Measurements from ENCODE around the gene PPP2R1A. TPM values are rescaled to one million over a fixed set of nuclear protein-coding genes. Genes with fewer than 3 reads are reported as not detected.
"Not testable (repeated sequence)": the region's sequence is repeated elsewhere in the genome, so short reads cannot be mapped to it uniquely, and the experiment has no call there.

The PPP2R1A gene
- total RNA-seq, 4 donors from 2014 or later = 179 to 315 (median 227) TPM

DNA sequence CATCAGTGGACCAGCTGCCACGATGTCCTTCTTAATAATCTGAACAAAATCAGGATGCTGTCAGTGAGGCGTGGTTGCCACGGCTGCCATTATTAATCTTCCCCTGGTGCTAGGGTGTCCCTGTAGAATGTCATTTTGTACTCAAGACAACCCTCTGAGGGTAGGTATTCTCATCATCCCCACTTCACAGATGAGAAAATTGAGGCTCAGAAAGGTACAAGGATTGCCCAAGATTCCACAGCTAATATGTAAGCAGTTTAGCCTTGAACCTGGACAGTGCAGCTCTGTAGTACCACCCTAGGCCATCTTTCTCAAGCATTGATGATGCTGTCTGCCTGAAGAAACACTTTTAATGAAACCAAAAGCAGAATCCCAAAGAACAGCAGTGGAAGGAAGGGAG is 8.1 kb downstream of the PPP2R1A start:
- TF ChIP-seq, protein P1, sequence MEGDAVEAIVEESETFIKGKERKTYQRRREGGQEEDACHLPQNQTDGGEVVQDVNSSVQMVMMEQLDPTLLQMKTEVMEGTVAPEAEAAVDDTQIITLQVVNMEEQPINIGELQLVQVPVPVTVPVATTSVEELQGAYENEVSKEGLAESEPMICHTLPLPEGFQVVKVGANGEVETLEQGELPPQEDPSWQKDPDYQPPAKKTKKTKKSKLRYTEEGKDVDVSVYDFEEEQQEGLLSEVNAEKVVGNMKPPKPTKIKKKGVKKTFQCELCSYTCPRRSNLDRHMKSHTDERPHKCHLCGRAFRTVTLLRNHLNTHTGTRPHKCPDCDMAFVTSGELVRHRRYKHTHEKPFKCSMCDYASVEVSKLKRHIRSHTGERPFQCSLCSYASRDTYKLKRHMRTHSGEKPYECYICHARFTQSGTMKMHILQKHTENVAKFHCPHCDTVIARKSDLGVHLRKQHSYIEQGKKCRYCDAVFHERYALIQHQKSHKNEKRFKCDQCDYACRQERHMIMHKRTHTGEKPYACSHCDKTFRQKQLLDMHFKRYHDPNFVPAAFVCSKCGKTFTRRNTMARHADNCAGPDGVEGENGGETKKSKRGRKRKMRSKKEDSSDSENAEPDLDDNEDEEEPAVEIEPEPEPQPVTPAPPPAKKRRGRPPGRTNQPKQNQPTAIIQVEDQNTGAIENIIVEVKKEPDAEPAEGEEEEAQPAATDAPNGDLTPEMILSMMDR (IDR thresholded peaks at IDR 0.05) = no peak
- TF ChIP-seq POLR2AphosphoS5 (IDR thresholded peaks at IDR 0.05) (no peak), EP300 (IDR thresholded peaks at IDR 0.05; ENCODE audit: low read depth) (no peak), POLR2A (IDR thresholded peaks at IDR 0.05) (no peak)
- peaks cover 0 to 12% (median 0%) of the 10 kb centered on the region in 4 donors for H3K36me3 ChIP-seq
- in situ Hi-C loops (cut with MboI; ENCODE audit: low pct_ligation_motif_present in 1 of 4, low pct_unique_long_range_greater_than_20kb in 1 of 4, low sequenced_read_pairs in 3 of 4) = no loop called here
- no peak overlapping the region for H3K4me3 ChIP-seq
- no peaks in the 10 kb centered on the region for H3K27me3 ChIP-seq
- H3K9me3 ChIP-seq = no peaks in the 10 kb centered on the region
- peaks cover 3 to 25% (median 6%) of the 10 kb centered on the region in 4 donors for H3K4me1 ChIP-seq
- intact Hi-C loops (cut with DNase I; ENCODE audit: low total_unique reads) = no loop called here
- DNase-seq = no peak
- H3K27ac ChIP-seq = no peak overlapping the region
- WGBS, 2 donors (ENCODE audit: low coverage in 1 of 2) = 89% methylated on average over 3 of the region's 3 CpGs; no CpG with 5 or more reads in 1 of the 2 donors

DNA sequence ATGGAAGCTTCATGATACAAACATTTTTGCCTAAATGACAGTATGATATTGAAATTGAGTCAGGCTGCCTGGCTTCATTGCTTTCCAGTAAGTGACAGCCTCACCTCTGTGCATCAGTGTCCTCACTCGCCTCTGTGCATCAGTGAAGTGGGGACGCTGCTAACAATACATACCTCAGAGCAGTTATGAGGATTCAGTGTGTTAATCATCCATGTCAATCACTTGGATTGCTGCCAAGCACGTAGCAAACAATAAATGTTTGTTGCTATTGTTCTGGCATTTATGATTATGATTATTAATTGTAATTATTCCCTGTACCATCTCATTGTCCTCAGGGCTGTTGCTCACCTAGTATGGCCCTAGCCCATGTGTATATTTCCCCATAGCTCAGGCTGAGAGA is 8.8 kb downstream of the PPP2R1A start:
- Histone ChIP-seq H3K27ac (no peak overlapping the region), H3K4me1 (peaks cover 0 to 18% (median 5%) of the 10 kb centered on the region in 4 donors), H3K9me3 (no peaks in the 10 kb centered on the region), H3K36me3 (peaks cover 0 to 12% (median 5%) of the 10 kb centered on the region in 4 donors), H3K27me3 (no peaks in the 10 kb centered on the region), H3K4me3 (no peak overlapping the region)
- in situ Hi-C loops (cut with MboI; ENCODE audit: low pct_ligation_motif_present in 1 of 4, low pct_unique_long_range_greater_than_20kb in 1 of 4, low sequenced_read_pairs in 3 of 4) (no loop called here), intact Hi-C loops (cut with DNase I; ENCODE audit: low total_unique reads) (no loop called here)
- DNase-seq = no peak
- TF ChIP-seq EP300 (IDR thresholded peaks at IDR 0.05; ENCODE audit: low read depth) (no peak), POLR2AphosphoS5 (IDR thresholded peaks at IDR 0.05) (no peak), POLR2A (IDR thresholded peaks at IDR 0.05) (no peak)
- TF ChIP-seq, protein P1 (IDR thresholded peaks at IDR 0.05) = no peak
- WGBS, 2 donors (ENCODE audit: low coverage in 1 of 2) = 42 to 61% methylated on average over 2 to 3 of the region's 3 CpGs

DNA sequence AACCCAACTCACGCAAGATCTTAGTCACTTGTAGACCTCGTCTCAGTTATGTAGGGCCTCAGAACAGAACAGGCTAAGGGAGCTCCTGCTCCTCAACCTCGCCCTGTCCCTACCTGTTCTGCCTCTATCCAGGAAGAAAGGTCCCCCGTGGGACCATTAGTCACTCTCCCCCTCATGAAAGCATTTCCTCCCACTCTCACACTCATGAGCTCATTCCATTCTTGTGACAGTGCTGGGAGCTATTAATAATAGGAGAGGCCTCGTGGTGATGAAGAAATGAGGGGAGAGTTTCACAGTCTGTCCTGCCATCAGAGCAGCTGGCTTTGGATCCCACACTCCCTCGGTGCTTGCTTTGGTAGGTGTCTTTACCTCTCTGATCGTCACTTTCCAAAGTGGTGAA is 10.2 kb downstream of the PPP2R1A start:
- TF ChIP-seq, protein P1 (IDR thresholded peaks at IDR 0.05) = no peak
- TF ChIP-seq EP300 (IDR thresholded peaks at IDR 0.05; ENCODE audit: low read depth) (no peak), POLR2AphosphoS5 (IDR thresholded peaks at IDR 0.05) (peak in 1 of 3 donors; percentile 23)
- no peaks in the 10 kb centered on the region for H3K27me3 ChIP-seq
- no peak for DNase-seq
- intact Hi-C loops (cut with DNase I; ENCODE audit: low total_unique reads) (no loop called here), in situ Hi-C loops (cut with MboI; ENCODE audit: low pct_ligation_motif_present in 1 of 4, low pct_unique_long_range_greater_than_20kb in 1 of 4, low sequenced_read_pairs in 3 of 4) (no loop called here)
- peaks cover 0 to 15% (median 5%) of the 10 kb centered on the region in 4 donors for H3K4me1 ChIP-seq
- peak overlapping the region in 3 of 4 donors; percentile 25 to 47 (median 46) for H3K27ac ChIP-seq
- no peak overlapping the region for H3K4me3 ChIP-seq
- WGBS, 2 donors (ENCODE audit: low coverage in 1 of 2) = 50 to 65% methylated on average over 1 to 7 of the region's 7 CpGs
- H3K36me3 ChIP-seq = peaks cover 0 to 21% (median 10%) of the 10 kb centered on the region in 4 donors
- H3K9me3 ChIP-seq = no peaks in the 10 kb centered on the region

DNA sequence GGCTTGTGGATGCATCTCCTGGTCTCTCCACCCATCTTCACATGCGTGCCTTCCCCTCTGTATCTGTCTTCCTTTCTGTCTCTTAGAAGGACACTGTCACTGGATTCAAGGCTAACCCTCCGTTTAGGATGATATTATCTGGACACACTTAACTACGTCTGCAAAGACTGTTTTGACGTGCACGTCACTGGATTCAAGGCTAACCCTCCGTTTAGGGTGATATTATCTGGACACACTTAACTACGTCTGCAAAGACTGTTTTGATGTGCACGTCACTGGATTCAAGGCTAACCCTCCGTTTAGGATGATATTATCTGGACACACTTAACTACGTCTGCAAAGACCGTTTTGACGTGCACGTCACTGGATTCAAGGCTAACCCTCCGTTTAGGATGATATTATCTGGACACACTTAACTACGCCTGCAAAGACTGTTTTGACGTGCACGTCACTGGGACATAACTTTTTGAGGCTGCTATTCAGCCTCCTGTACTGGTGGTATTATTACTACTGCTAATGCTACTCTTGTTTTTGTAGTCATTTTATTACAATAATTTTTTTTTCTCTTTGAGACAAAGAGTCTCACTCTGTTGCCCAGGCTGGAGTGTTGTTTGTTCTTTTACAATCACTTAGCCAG is 11.0 kb downstream of the PPP2R1A start:
- 86 to 88% methylated on average over 10 to 17 of the region's 17 CpGs for WGBS, 2 donors (ENCODE audit: low coverage in 1 of 2)
- Histone ChIP-seq H3K36me3 (peaks cover 0 to 27% (median 13%) of the 10 kb centered on the region in 4 donors), H3K4me1 (peaks cover 0 to 11% (median 3%) of the 10 kb centered on the region in 4 donors), H3K27ac (peak overlapping the region in 2 of 4 donors; percentile 6 to 25)
- intact Hi-C loops (cut with DNase I; ENCODE audit: low total_unique reads); DNase-seq; H3K9me3 ChIP-seq; in situ Hi-C loops (cut with MboI; ENCODE audit: low pct_ligation_motif_present in 1 of 4, low pct_unique_long_range_greater_than_20kb in 1 of 4, low sequenced_read_pairs in 3 of 4); H3K4me3 ChIP-seq; H3K27me3 ChIP-seq: not testable (repeated sequence)

Measured in transverse colon (tissue), 4 donors.